GM21825 (cell line): Measurements from ENCODE around the gene OPTC.
"Not testable (repeated sequence)": the region's sequence is repeated elsewhere in the genome, so short reads cannot be mapped to it uniquely, and the experiment has no call there.

Source experiments
- ATAC-seq: cut with Tn5 transposase; IDR thresholded peaks from one replicate; pipeline ENCODE4 v1.9.1; 2021; ENCODE audit warnings: mild to moderate bottlenecking, moderate library complexity; ENCODE audit not compliant: unreplicated experiment

Gene OPTC

DNA sequence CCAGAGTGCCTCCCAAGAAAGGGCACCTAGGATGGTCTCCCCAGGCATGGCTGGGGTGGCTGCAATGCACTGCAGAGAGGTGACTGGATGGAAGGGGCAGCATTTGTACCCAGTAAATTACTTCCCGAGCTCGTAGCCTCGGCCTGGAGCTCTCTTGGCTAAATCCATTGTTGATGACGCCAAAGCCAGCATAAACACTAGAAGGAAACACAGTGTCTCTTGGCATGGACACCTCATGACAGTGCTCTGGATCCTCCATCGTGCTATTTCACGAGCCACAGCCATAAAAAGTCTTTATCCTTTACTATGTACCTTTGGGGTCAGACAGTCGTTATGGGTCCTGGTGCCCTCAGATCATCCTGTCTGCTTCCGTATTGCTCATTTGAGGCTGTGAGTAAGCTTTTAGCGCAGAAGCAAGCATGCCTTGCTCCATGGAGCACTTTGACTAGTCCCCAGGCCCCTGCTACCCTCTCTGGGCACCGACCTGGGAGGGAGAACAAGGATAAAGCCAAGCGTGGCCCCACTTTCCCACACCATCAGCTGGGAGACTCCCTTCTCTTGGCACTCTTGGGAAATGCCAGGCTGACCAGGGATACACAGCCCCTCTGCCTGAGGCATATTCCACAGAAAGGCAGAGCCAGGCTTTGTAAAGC, 28.7 kb upstream of the OPTC start:
- ATAC-seq, result no peak

DNA sequence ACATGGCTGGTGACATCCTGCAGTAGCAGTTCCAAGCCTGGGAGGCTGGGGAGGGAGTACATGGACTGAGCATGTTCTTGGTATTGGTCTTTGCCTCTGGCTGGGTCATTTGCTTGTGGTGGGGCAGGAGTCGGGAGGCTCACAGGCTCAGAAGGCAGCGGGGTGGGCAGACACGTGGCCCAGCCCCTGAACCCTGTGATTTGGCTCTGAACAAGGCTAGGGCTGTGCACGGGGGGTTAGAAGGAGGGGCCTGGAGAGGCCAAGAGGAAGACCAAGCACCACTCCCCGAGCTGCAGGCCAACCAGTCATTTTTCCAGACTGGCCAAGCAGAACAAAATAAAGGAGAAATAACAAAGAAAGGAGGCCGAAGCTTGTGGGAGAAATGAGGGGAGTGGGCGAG, 28.0 kb upstream of the OPTC start:
- ATAC-seq, result no peak

DNA sequence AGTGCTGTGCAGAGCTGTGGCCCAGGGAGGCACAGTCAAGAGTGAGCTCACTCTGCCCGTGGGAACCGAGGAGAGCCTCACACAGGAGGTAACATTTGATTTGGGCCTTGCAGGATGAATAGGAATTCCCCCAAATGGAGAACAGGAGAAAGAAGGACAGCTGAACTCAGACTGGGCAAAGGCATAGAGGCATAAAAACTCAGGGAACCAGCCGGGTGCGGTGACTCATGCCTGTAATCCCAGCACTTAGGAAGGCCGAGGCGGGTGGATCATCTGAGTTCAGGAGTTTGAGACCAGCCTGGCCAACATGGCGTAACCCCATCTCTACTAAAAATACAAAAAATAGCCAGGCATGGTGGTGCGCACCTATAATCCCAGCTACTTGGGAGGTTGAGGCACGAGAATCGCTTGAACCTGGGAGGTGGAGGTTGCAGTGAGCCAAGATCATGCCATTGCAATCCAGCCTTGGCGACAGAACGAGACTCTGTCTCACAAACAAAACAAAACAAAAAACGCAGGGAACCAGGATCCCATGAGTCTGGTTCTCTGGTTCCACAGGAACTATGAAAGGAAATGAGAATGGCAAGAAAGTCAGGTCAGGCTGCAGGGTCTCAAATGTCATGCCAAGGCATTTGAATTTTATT, 26.9 kb upstream of the OPTC start:
- ATAC-seq, result not testable (repeated sequence)

DNA sequence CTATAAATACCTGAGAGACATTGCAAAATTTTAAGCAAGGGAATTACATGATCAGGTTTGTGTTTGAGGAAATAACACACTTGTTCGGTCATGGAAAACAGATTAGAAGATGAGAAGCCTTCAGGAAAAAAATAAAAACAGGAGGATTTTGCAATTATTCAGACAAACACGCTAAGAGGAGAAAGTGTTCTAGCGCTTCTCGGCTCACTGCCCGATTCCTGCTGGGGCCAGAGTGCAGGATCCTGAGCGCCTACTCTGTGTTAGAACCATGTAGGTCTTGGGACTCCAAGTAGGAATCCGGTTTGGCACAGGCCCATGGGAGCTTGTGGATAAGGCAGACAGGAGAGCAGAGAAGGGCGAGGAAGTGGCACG, 26.4 kb upstream of the OPTC start:
- ATAC-seq, result no peak

DNA sequence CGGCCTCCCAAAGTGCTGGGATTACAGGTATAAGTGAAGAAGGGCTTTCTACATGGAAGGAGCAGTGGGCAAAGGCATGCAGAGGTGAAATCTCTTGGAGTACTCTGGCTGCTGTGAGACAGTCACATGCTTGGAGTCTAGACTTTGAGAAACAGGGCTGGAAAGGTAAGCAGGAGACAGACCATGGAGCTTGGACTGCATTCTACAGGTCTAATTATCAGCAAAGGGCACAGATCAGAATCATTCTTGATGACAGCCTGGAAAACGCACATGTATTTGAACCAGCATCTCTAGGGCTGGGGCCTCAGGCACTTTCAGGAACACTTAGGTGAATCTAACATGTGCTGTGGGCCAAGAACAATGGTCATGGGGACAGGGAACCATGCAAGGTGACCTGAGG, 25.6 kb upstream of the OPTC start:
- ATAC-seq, result no peak

DNA sequence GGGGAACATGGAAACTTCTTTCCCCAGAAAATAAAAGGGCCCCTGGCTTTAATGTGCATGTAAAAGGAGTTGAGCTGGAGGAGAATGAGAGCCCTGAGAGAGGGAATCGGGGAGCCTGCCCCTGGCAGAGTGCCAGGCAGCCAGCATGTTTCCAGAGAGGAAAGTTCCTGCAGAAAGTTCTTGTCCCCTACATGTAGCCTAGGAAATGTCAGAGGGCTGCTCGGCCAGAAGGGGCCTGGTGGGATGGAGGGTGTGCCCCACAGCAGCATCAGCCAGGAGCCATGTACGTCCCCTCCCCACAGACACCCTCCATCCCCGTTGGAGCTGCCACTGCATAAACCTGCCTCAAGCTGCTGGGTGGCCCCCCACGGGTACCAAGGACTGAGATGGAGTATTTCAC, 23.7 kb upstream of the OPTC start:
- ATAC-seq, result no peak

DNA sequence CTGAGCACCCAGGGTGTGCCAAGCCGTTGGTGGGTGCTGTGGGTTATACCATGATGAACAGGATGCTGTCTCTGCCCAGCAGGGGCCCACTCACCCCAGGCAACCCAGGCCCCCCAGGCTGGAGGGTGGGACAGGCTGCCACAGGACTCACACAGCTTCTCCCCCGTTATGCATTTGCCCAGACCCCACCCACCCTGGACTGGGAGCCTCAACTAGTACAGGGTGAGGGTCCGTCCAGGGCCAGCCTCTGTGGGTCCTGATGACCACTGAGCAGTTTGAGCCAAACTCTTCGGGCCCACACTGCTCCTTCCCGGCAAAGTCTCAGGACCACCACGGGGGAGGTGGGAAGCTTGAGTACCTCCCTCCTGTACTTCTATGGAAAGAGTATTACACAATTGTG, 22.1 kb upstream of the OPTC start:
- no peak for ATAC-seq

DNA sequence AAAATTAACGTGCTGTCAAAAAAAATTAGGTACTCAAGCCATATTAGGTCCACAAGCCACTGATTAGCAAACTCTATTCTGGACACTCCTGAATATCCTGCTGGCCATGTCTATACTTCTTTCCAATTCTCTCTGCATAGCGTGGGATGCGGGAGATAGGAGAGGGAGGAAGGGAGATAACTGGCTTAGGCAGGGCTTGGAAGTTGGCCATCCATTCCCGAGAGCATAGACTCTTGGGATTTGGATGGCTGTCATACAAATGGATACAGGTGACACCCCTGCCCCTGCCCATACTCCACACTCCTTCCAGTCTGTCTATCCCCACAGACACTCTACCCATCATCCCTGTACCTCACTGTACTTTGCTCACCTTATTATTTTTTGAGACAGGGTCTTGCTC, 20.7 kb upstream of the OPTC start:
- no peak for ATAC-seq

DNA sequence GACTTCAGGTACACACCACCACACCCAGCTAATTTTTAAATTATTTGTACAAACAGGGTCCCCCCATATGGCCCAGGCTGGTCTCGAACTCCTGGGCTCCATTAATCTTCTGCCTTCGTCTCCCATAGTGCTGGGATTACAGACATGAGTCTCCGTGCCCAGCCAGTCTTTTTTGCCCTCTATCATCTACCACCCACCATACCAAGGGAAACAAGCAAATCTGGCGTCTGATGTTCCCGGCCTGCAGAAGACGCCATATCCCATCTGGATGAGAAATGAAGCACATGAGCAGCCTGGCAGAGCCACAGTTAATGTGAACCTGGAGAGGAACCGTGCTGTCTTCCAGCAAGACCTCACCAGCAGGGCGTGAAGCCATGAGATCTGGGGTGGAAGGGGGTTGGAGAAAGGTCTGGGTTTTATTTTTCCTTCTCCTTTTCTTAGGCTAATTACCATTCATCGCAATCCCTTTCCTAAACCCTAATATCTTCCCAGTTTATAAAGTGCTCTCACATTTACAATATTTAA, 20.1 kb upstream of the OPTC start:
- no peak for ATAC-seq

DNA sequence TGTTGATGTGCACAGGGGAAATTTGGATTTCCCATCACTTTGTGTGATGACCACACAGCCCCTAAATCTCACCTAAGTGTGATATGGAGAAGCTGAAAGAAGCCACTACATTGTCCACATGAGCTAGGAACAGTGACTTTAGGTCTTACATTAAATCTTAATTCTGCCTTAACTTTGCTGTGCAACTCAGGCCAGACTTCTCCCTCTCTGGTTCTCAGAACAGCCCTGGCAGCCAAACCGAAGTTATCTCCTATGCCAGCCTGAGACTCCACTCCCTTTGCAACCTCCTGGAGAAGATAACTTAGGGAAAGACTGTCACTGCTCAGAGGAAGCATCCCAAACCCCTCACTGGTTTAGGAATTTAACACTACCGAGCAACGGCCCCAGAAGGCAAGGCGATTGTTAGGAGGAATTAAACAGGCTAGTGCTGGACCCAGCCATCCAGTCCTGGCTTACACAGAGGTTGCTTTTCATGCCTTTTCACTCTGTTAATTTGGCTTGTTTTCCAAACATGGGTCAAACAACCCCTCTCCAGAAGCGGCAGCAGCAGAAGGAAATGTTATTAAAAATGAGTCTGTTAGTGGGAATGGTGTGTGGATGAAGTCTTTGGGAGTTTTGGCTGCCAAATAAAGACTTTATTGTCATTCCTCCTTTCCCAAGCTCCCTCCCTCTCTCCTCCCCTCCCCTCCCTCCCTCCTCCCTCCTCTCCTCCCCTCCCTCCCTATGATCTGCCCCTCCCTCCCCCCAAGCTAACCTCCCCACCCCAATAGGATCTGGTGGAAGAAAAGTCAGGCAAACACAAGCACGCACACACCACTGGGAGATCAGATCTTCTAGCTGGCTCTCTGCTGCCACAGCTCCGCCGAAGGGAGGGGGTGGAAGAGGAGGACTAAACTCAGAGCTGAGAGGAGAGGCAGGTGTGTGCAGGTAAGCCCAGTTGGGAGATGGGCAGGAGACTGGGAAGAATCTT, 18.7 kb upstream of the OPTC start, which contains the start of gene PRELP:
Gene PRELP, plus strand, starts transcription at position 795 of the 970 bp plus-strand sequence. CDS start 7,379 bp downstream, outside the sequence.
- ATAC-seq, result no peak

DNA sequence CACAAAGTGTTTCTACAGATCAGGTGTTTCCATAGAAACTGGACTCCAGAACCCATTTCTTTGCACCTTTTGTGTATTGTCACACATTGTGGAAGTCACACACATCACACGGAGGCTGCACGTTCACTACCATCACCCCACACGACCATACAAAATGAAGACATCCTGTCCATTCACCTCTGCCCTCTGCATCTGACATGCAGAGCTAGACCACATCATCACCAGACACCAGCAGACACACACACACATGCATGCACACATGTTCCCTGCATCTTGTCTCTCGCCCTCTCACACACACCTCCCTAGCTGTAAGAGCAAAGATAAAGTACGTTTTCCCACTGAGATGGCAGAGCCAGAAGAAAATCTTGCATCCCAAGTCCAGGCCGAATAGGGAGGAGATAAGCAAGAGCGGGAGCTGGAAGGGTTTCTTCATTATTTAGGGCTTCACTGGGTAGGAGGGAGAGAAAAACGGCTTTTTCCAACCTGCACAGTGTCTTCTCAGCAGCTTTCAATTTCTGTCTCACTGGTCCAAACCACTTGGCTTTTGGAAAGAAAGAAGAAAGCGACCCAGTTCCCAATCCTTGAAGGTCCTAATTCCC, 17.6 kb upstream of the OPTC start:
- ATAC-seq, result no peak

DNA sequence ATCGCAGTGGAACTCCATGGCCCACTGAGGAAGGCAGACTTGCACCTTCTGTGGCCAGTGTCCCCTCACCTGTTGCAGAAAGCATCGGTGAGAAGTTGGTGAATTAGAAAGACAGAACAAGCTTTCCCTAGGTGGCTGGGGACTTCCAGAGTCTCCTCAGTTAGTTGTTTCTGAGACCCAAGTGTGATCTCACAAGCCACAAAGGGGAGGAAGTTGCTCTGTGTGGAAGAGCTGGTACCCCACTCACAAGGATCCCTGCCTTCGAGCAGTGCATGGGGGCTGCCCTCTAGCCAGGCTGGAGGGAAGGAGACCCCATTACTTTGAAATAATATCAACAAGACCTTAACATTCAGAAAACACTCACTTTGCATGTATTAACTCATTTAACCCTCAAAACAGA, 16.2 kb upstream of the OPTC start:
- no peak for ATAC-seq

DNA sequence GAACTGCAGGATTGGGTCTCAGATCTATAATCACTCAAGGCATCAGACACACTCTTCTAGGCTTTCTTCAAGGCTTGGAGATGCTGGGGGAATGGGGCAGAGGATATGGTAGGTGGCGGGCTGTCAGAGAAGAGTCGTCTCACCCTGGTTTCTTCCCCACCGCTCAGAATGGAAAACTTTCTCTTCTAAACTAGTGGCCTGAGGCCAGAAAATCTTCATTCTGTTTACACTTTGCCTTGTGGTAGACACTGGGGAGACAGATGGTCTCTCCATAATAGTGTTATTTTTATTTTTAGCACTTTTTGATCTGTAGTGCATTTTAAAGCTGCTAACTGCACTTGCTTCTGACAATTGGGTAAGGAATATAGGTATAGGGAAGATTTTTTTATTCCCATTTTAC, 15.7 kb upstream of the OPTC start:
- ATAC-seq, result no peak

DNA sequence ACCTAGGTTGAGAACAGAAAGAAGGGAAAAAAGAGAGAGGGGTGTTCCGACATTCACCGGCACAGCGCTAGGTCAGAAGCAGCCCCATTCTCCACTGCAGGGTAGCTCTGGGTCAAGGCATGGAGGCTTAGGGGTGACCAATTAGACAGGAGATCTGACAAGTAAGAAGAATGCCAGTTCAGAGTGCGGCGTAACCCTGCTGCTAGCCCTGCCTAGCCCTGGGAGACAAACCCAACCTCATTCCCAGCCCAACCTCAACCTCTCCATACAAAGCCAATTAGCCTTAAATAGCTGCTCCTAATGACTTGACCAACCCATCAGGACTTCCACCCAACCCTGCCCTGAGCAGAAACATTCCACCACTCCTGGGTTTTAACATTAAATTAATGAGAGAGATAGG, 15.0 kb upstream of the OPTC start:
- no peak for ATAC-seq

DNA sequence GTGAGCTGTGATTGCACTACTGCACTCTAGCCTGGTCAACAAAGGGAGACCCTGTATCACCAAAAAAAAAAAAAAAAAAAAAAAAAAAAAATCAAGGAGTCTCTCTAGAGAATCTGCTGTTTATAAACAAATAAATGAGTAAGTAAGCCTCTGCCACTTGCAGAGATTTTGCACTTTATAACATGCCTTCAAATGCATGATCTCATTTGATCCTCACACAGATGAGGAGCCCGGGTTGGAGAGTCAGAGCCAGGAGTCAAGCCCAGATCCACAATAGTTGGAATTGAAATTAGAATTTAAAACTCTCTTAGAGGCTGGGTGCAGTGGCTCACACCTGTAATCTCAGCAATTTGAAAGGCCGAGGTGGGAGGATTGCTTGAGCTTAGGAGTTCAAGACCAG, 14.3 kb upstream of the OPTC start:
- ATAC-seq, result no peak

DNA sequence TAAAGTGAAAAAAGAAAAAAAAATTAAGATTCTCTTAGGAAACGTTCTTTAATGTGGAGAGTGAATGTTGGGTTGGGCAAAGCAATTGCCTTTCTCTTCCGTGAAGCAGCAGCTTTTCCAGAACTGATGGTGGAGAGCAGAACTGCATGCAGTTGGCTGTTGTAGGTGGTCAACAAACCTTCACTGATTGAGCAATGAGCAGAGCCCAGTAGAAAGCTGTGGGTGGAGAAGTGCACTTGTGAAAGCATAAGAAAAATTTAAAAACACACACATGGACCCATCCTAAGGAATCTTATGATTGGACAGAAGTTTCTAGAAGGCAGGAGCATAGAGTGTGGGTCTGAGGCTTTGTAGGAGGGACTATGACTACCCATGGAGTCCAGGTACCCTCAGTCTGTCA, 13.9 kb upstream of the OPTC start:
- no peak for ATAC-seq

DNA sequence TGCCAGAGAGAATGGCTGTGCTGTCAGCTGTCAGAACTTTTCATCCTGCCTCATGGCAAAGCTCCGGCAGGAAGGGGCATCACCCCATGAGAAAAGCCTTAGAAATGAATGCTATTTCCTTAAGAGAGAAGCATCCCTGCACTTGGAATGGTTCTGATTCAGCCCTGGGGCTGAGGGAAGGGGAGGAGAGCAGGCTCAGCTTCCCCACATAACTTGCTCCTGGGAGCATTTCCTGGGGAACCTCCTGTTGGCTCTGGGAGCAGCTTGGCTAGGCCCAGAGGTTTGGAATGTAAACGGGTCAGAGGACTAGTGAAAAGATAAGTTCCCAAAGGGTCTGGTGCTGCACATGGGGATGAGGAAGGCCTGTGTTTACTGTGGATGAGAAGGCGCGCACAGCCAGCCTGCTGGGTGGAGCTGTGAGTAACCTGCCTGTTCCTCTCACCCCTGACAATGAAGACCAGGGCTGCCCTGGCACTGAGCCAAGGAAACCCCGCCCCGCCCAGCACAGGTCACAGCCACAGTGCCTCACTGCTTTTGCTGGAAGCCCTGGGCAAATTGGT, 13.3 kb upstream of the OPTC start:
- ATAC-seq, result no peak

DNA sequence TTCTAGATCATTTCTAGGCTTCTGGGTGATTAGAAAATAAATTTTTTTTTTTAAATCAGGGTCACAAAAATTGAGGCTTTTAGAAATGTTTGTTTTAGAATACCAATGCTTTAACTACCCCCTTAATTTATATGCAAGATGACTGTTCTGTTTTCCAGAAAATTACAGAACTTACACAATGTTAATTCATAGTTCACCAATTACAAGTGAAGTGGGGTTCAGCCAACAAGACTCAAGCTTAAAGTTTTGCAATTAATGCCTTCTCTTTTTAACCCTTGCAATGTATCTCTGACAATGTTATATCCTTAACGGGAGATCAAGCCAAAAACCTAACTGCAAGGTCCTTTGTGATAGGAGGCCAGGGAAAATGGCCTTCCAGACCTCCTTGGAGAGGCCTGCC, 12.8 kb upstream of the OPTC start:
- no peak for ATAC-seq

DNA sequence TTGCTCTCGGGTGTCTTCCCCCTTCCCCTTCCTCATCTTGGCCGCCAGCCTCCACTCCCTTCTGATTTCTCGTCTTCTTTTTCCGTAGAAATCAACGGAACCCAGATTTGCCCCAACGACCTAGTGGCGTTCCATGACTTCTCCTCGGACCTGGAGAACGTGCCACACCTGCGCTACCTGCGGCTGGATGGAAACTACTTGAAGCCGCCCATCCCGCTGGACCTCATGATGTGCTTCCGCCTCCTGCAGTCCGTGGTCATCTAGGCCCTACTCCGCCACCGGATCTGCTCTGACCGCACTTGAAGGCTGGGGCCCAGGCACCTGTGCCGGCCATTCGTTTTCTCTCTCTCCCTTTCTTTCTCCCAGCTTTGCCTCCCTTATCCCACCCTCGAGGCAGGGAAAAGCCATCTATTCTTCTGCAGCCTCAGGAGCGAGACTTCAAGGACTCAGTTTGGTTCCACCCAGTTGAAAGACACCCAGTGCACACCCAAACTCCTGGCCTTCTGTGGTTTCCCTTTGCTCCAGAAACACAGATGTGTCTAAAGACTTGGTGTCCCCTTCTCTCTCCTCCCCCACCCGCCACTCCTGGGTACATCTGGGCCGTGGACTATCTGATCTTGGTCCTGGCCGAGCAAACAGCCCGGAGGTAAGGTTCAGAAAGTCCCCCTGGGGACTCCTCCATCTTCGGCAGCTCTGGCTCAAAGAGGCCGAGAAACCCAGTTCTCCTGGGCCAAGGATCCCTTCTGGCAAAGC, 7.2 kb upstream of the OPTC start:
- no peak for ATAC-seq

DNA sequence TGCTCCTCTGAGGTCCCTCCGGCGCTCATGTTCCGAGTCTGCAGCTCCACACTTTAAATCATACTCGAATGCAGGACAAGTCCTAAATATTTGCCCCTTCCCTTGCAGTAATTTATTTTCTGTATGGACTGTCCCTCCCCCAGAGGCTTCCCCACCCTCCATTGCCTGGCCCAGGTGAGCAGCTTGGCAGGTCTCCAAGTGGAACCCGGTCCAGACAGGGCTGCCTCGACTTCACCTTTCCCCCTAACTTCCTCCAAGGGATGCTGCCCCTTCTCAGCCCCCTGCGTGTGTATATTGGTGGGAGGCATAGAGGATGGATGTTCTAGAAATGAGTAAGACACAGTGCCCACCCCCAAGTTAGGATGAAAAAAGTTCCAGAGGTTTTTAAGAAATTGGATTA, 5.4 kb upstream of the OPTC start:
- no peak for ATAC-seq
